Measurements from ENCODE around the gene TTLL9. TPM values are rescaled to one million over a fixed set of nuclear protein-coding genes. Genes with fewer than 3 reads are reported as not detected.
A peak's percentile ranks its signal among the peaks of the same experiment; 100 is the strongest.

Gene TTLL9
- total RNA-seq, 4 donors from 2014 or later, result 0.16 TPM; not detected in 3

GRCh38 chr20:31890646-31891045 is 20.2 kb downstream of the TTLL9 start:
- WGBS, 2 donors, result 62 to 63% methylated on average over 8 of the region's 8 CpGs
- TF ChIP-seq CTCF (IDR thresholded peaks at IDR 0.05) (no peak), POLR2A (IDR thresholded peaks at IDR 0.05) (no peak)
- DNase-seq (ENCODE audit: low spot score in 2 of 2), result peak in 1 of 2 donors; percentile 64
- H3K4me3 ChIP-seq (ENCODE audit: low read depth, poor library complexity, severe bottlenecking), result no peak overlapping the region
- intact Hi-C loops (cut with DNase I; ENCODE audit: low total_unique reads), result no loop called here

GRCh38 chr20:31894980-31895675 is 24.7 kb downstream of the TTLL9 start:
- TF ChIP-seq CTCF (IDR thresholded peaks at IDR 0.05), result no peak
- TF ChIP-seq POLR2A (IDR thresholded peaks at IDR 0.05), result no peak
- peak; percentile 82 to 85 for DNase-seq (ENCODE audit: low spot score in 2 of 2)
- H3K4me3 ChIP-seq (ENCODE audit: low read depth, poor library complexity, severe bottlenecking), result no peak overlapping the region
- intact Hi-C loops (cut with DNase I; ENCODE audit: low total_unique reads), result no loop called here
- 36 to 45% methylated on average over 8 of the region's 8 CpGs for WGBS, 2 donors

GRCh38 chr20:31896049-31896448 is 25.6 kb downstream of the TTLL9 start:
- 92 to 94% methylated on average over 9 of the region's 9 CpGs for WGBS, 2 donors
- intact Hi-C loops (cut with DNase I; ENCODE audit: low total_unique reads), result no loop called here
- H3K4me3 ChIP-seq (ENCODE audit: low read depth, poor library complexity, severe bottlenecking), result no peak overlapping the region
- DNase-seq (ENCODE audit: low spot score in 2 of 2), result peak in 1 of 2 donors; percentile 53
- TF ChIP-seq CTCF (IDR thresholded peaks at IDR 0.05) (no peak), POLR2A (IDR thresholded peaks at IDR 0.05) (no peak)

- WGBS, 2 donors, result 84 to 85% methylated on average over 9 of the region's 9 CpGs
- TF ChIP-seq CTCF (IDR thresholded peaks at IDR 0.05) (no peak), POLR2A (IDR thresholded peaks at IDR 0.05) (no peak)
- peak in 1 of 2 donors; percentile 57 for DNase-seq (ENCODE audit: low spot score in 2 of 2)
- no peak overlapping the region for H3K4me3 ChIP-seq (ENCODE audit: low read depth, poor library complexity, severe bottlenecking)
- intact Hi-C loops (cut with DNase I; ENCODE audit: low total_unique reads), result no loop called here
These were observed 27.1 kb downstream of the TTLL9 start for GRCh38 chr20:31897541-31897940.

- DNase-seq (ENCODE audit: low spot score in 2 of 2), result peak in 1 of 2 donors; percentile 45
- TF ChIP-seq CTCF (IDR thresholded peaks at IDR 0.05) (no peak), POLR2A (IDR thresholded peaks at IDR 0.05) (no peak)
- no peak overlapping the region for H3K4me3 ChIP-seq (ENCODE audit: low read depth, poor library complexity, severe bottlenecking)
- intact Hi-C loops (cut with DNase I; ENCODE audit: low total_unique reads), result no loop called here
- WGBS, 2 donors, result 86 to 90% methylated on average over 6 of the region's 6 CpGs
These were observed 31.2 kb downstream of the TTLL9 start for GRCh38 chr20:31901615-31902014.

Data from lower leg skin (tissue), 4 donors.